ENCODE results near the gene NUBP2. TPM values are rescaled to one million over a fixed set of nuclear protein-coding genes. Genes with fewer than 3 reads are reported as not detected.

The NUBP2 gene
- total and polyA plus RNA-seq, 2 experiments from 2014 or later, result 79.4 to 175 TPM

DNA sequence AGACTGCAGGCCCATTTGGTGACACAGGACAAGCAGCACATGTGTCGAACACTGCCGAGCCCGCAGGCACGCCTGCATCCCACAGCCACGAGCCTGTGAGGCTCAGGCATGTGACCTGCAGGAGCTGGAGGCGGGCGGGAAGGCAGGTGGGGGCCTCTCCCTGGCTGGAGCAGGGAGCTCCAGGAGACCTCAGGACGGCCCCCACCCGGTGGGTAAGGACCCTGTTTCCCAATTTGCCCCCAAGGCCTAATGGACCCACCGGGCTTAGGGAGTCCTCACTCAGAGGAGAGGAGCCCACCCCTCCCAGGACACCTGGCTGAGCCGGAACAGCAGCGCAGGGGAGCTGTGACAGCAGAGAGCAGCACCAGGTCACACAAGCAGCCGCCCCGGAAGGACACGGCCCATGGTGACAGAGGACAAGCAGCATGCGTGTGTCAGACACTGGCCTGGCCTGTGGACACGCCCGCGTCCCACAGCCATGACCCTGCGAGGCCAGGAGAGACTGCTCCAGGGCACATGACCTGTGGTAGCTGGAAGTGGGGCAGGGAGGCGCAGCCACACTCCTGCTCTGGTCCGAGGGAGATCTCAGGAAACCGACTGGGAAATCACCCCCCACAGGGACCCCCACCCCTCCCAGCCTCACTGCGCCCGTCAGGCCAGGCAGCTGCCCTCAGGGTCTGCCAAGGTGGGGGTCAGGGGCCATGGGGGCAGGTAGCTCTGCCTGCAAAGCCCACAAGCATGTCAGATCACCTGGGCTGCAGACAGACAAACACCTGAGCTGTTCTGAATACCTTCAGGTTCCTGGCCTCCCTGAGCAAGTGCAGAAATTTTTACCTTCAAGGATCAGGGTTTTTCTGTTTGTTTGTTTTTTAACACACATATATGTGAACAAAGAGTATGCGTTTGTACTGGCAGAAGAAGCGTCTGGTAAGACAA, 2.8 kb upstream of the NUBP2 start:
- DNase-seq (ENCODE audit: low spot score) (no peak), ATAC-seq (no peak)
- no peak overlapping the region for H3K27ac ChIP-seq (ENCODE audit: low read depth)
- Mint-ChIP-seq H3K27me3 (ENCODE audit: insufficient read depth, low read depth, poor library complexity) (peaks cover 31% of the 10 kb centered on the region), H3K4me3 (peak overlapping the region; percentile 86; the same call in 1 of the 3 replicates), H3K4me1 (peaks cover 5% of the 10 kb centered on the region), H3K27ac (no peak overlapping the region), H3K36me3 (ENCODE audit: low read depth) (peaks cover 16% of the 10 kb centered on the region; the same call in 2 of the 3 replicates), H3K9me3 (peaks cover 7% of the 10 kb centered on the region; the same call in 1 of the 3 replicates)
- peaks cover 21% of the 10 kb centered on the region for H3K79me2 ChIP-seq (replicated peaks; ENCODE audit: insufficient read depth)
- H2AFZ ChIP-seq, result no peak overlapping the region
- H3K4me3 ChIP-seq, result no peak overlapping the region
- H3K4me1 ChIP-seq (ENCODE audit: insufficient read depth), result peaks cover 4% of the 10 kb centered on the region; the same call in 1 of the 2 replicates
- TF ChIP-seq POLR2AphosphoS5 (IDR thresholded peaks at IDR 0.05; ENCODE audit: low read depth), result peak; percentile 31; the same call in 1 of the 2 replicates
- TF ChIP-seq, protein P1, sequence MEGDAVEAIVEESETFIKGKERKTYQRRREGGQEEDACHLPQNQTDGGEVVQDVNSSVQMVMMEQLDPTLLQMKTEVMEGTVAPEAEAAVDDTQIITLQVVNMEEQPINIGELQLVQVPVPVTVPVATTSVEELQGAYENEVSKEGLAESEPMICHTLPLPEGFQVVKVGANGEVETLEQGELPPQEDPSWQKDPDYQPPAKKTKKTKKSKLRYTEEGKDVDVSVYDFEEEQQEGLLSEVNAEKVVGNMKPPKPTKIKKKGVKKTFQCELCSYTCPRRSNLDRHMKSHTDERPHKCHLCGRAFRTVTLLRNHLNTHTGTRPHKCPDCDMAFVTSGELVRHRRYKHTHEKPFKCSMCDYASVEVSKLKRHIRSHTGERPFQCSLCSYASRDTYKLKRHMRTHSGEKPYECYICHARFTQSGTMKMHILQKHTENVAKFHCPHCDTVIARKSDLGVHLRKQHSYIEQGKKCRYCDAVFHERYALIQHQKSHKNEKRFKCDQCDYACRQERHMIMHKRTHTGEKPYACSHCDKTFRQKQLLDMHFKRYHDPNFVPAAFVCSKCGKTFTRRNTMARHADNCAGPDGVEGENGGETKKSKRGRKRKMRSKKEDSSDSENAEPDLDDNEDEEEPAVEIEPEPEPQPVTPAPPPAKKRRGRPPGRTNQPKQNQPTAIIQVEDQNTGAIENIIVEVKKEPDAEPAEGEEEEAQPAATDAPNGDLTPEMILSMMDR (conservative IDR thresholded peaks at IDR 0.05; ENCODE audit: low read depth in 2 of 2), result no peak
- H3K9me2 ChIP-seq (ENCODE audit: insufficient read depth), result no peaks in the 10 kb centered on the region
- H3K4me2 ChIP-seq, result no peak overlapping the region
- H3K36me3 ChIP-seq (ENCODE audit: insufficient read depth), result no peaks in the 10 kb centered on the region
- H3F3A ChIP-seq (replicated peaks; ENCODE audit: low read depth), result 0 out of 2 replicates have a peak, but pooled peaks cover 3% of the 10 kb centered on the region
- peaks cover 19% of the 10 kb centered on the region; the same call in 1 of the 2 replicates for H4K20me1 ChIP-seq (replicated peaks; ENCODE audit: insufficient read depth)
- no peaks in the 10 kb centered on the region for H3K27me3 ChIP-seq (ENCODE audit: insufficient read depth)

DNA sequence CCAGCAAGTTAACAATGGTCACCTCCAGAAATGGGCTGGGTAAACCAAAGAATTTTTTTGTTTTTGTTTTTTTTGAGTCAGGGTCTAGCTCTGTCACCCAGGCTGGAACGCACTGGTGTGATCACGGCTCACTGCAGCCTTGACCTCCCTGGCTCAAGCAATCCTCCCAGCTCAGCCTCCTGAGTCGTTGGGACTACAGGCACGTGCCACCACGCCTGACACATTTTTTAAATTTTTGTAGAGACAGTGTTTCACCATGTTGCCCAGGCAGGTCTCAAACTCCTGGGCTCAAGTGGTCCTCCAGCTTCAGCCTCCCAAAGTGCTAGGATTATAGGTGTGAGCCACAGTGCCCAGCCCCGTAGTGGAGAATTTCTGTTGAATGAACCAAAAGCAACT, 2.1 kb upstream of the NUBP2 start:
- Mint-ChIP-seq H3K27me3 (ENCODE audit: insufficient read depth, low read depth, poor library complexity) (peaks cover 35% of the 10 kb centered on the region), H3K9me3 (peaks cover 7% of the 10 kb centered on the region; the same call in 1 of the 3 replicates), H3K27ac (no peak overlapping the region), H3K4me1 (peaks cover 5% of the 10 kb centered on the region), H3K36me3 (ENCODE audit: low read depth) (peaks cover 16% of the 10 kb centered on the region; the same call in 2 of the 3 replicates), H3K4me3 (peak overlapping the region; percentile 86)
- TF ChIP-seq EZH2phosphoT487 (IDR thresholded peaks at IDR 0.05; ENCODE audit: unreplicated experiment), result no peak
- TF ChIP-seq ZNF331 (CRISPR knock-in tag; IDR thresholded peaks at IDR 0.05; ENCODE audit: low read depth), result no peak
- TF ChIP-seq ZNF114 (CRISPR knock-in tag; IDR thresholded peaks at IDR 0.05), result no peak
- TF ChIP-seq, protein P2, sequence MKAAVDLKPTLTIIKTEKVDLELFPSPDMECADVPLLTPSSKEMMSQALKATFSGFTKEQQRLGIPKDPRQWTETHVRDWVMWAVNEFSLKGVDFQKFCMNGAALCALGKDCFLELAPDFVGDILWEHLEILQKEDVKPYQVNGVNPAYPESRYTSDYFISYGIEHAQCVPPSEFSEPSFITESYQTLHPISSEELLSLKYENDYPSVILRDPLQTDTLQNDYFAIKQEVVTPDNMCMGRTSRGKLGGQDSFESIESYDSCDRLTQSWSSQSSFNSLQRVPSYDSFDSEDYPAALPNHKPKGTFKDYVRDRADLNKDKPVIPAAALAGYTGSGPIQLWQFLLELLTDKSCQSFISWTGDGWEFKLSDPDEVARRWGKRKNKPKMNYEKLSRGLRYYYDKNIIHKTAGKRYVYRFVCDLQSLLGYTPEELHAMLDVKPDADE (IDR thresholded peaks at IDR 0.05), result no peak
- Histone ChIP-seq H3K9me2 (ENCODE audit: insufficient read depth) (no peaks in the 10 kb centered on the region), H3F3A (replicated peaks; ENCODE audit: low read depth) (0 out of 2 replicates have a peak, but pooled peaks cover 3% of the 10 kb centered on the region), H4K20me1 (replicated peaks; ENCODE audit: insufficient read depth) (peaks cover 26% of the 10 kb centered on the region), H3K4me1 (ENCODE audit: insufficient read depth) (peaks cover 4% of the 10 kb centered on the region; the same call in 1 of the 2 replicates), H3K27ac (ENCODE audit: low read depth) (no peak overlapping the region), H3K4me3 (no peak overlapping the region), H3K4me2 (no peak overlapping the region), H3K27me3 (ENCODE audit: insufficient read depth) (no peaks in the 10 kb centered on the region), H3K79me2 (replicated peaks; ENCODE audit: insufficient read depth) (peaks cover 26% of the 10 kb centered on the region), H3K36me3 (ENCODE audit: insufficient read depth) (no peaks in the 10 kb centered on the region), H2AFZ (no peak overlapping the region)
- DNase-seq (ENCODE audit: low spot score), result no peak
- no peak for ATAC-seq
